Fibroblast of lung (primary cell): ENCODE results near the gene ACSF2. TPM values are rescaled to one million over a fixed set of nuclear protein-coding genes. Genes with fewer than 3 reads are reported as not detected.

Experiments
- DNase-seq, 2 donors: peaks; one replicate each; pipeline versions ENCODE4 v3.0.0 to v3.0.0-alpha.2; 2010; ENCODE audit warnings: low read depth in 2 of 2
- H2AFZ ChIP-seq: 2 replicates; pipeline ENCODE4 v1.5.1; 2012; ENCODE audit warnings: low read length, control low read depth, inconsistent platforms
- H3K27ac ChIP-seq: 2 replicates; pipeline ENCODE4 v1.5.1; 2011; ENCODE audit warnings: low read length, control low read depth; ENCODE audit not compliant: insufficient read depth
- H3K27me3 ChIP-seq: 2 replicates; pipeline ENCODE4 v1.5.1; 2011; ENCODE audit warnings: mild to moderate bottlenecking, low read length; ENCODE audit not compliant: control insufficient read depth, insufficient read depth
- H3K36me3 ChIP-seq: 2 replicates; pipeline ENCODE4 v1.5.1; 2011; ENCODE audit warnings: low read length; ENCODE audit not compliant: control insufficient read depth, insufficient read depth
- H3K4me1 ChIP-seq: 2 replicates; pipeline ENCODE4 v1.5.1; 2011; ENCODE audit warnings: low read length; ENCODE audit not compliant: control insufficient read depth, insufficient read depth; ENCODE audit errors: extremely low read depth
- H3K4me2 ChIP-seq: 2 replicates; pipeline ENCODE4 v1.5.1; 2011; ENCODE audit warnings: low read length, control low read depth; ENCODE audit not compliant: insufficient read depth; ENCODE audit errors: extremely low read depth
- H3K4me3 ChIP-seq, 4 experiments: fragments of 200-600 bp in 1 of 4; sonication (generic) in 1 of 4; replicated peaks in 1 of 4; 2 replicates each; pipeline ENCODE4 v1.5.1; 2011 to 2016; ENCODE audit warnings: low read length in 4 of 4, low read depth in 3 of 4, mild to moderate bottlenecking in 3 of 4, control low read depth in 2 of 4, inconsistent platforms in 1 of 4, mixed read lengths in 1 of 4; ENCODE audit not compliant: insufficient read depth in 1 of 4; ENCODE audit errors: control extremely low read depth in 1 of 4
- H3K79me2 ChIP-seq: 2 replicates; pipeline ENCODE4 v1.5.1; 2012; ENCODE audit warnings: mild to moderate bottlenecking, low read length, inconsistent platforms; ENCODE audit not compliant: control insufficient read depth, insufficient read depth
- H3K9ac ChIP-seq: 2 replicates; pipeline ENCODE4 v1.5.1; 2011; ENCODE audit warnings: mild to moderate bottlenecking, low read length, control low read depth; ENCODE audit not compliant: insufficient read depth
- H3K9me3 ChIP-seq: 2 replicates; pipeline ENCODE4 v1.5.1; 2012; ENCODE audit warnings: low read depth, low read length; ENCODE audit not compliant: control insufficient read depth, insufficient read depth
- H4K20me1 ChIP-seq: 2 replicates; pipeline ENCODE4 v1.5.1; 2011; ENCODE audit warnings: low read length; ENCODE audit not compliant: control insufficient read depth, insufficient read depth; ENCODE audit errors: extremely low read depth
- EZH2 ChIP-seq: IDR thresholded peaks from 2 replicates; pipeline ENCODE4 v1.5.1; 2012; ENCODE audit warnings: low read length, control low read depth, mild to moderate bottlenecking; ENCODE audit errors: missing control alignments
- polyA plus RNA-seq, 2 donors: library from polyadenylated mRNA; depleted of rRNA in 1 of 2; stranded (reverse) in 1 of 2; unstranded in 1 of 2; fragments of >200 nt; gene quantifications; 2 replicates each; pipeline ENCODE4 v1.2.1, GENCODE V29; 2011 to 2012; ENCODE audit warnings: missing spikeins in 1 of 2
- total RNA-seq: library from RNA; depleted of rRNA; stranded (reverse); fragments of >200 nt; gene quantifications from 2 replicates; pipeline ENCODE4 v1.2.1, GENCODE V29; 2014
- TF ChIP-seq, protein P1 (sequence below), 2 donors: IDR thresholded peaks in 1 of 2; conservative IDR thresholded peaks in 1 of 2; 1 replicate in 1 of 2; 2 replicates in 1 of 2; pipeline ENCODE4 v1.5.1; 2011 to 2012; ENCODE audit warnings: low read length in 2 of 2, control low read depth in 1 of 2, inconsistent platforms in 1 of 2, low read depth in 1 of 2, mild to moderate bottlenecking in 1 of 2

Gene ACSF2
- total and polyA plus RNA-seq, 2 donors (not counting 1 experiment from before 2014, with no cell fraction given): 16.5 to 23.6 TPM

DNA sequence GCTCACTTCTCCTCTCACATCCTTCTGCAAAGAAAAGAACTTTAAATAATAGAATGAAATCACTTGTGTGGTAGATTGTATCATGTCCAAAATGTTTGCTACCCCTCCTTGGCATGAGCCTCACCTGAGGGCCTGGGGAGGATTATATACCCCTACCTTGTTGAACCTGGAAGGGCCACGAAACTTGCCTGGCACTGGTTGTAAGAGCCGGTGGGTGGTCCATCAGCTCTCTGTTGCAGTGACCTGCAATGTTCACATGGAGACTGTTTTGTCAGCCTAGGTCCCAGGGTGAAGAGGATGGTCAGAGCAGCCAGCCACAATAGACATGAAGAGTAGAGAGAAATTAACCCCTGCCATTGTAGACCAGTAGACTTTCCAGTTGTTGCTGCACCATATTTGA is 62.9 kb downstream of the ACSF2 start:
- no peaks in the 10 kb centered on the region for H3K79me2 ChIP-seq
- TF ChIP-seq, protein P1, sequence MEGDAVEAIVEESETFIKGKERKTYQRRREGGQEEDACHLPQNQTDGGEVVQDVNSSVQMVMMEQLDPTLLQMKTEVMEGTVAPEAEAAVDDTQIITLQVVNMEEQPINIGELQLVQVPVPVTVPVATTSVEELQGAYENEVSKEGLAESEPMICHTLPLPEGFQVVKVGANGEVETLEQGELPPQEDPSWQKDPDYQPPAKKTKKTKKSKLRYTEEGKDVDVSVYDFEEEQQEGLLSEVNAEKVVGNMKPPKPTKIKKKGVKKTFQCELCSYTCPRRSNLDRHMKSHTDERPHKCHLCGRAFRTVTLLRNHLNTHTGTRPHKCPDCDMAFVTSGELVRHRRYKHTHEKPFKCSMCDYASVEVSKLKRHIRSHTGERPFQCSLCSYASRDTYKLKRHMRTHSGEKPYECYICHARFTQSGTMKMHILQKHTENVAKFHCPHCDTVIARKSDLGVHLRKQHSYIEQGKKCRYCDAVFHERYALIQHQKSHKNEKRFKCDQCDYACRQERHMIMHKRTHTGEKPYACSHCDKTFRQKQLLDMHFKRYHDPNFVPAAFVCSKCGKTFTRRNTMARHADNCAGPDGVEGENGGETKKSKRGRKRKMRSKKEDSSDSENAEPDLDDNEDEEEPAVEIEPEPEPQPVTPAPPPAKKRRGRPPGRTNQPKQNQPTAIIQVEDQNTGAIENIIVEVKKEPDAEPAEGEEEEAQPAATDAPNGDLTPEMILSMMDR (conservative IDR thresholded peaks at IDR 0.05 in 1 of 2, IDR thresholded peaks at IDR 0.05 in 1 of 2; ENCODE audit: low read depth in 1 of 2, low read length in 2 of 2): no peak
- no peak for TF ChIP-seq EZH2
- H2AFZ ChIP-seq: no peak overlapping the region
- DNase-seq: no peak
- no peaks in the 10 kb centered on the region for H3K4me1 ChIP-seq
- peaks cover 4% of the 10 kb centered on the region for H3K36me3 ChIP-seq
- H3K27me3 ChIP-seq: no peaks in the 10 kb centered on the region
- H3K9ac ChIP-seq: no peak overlapping the region
- no peaks in the 10 kb centered on the region for H4K20me1 ChIP-seq
- H3K4me3 ChIP-seq: no peak overlapping the region
- no peak overlapping the region for H3K27ac ChIP-seq
- H3K9me3 ChIP-seq: no peaks in the 10 kb centered on the region
- no peak overlapping the region for H3K4me2 ChIP-seq

GRCh38 chr17:50491505-50491904 is 65.5 kb downstream of the ACSF2 start:
- no peak for DNase-seq
- Histone ChIP-seq H3K9ac (no peak overlapping the region), H3K27me3 (no peaks in the 10 kb centered on the region), H3K4me3 (no peak overlapping the region), H3K4me2 (no peak overlapping the region), H2AFZ (no peak overlapping the region), H3K27ac (no peak overlapping the region), H3K79me2 (no peaks in the 10 kb centered on the region), H4K20me1 (no peaks in the 10 kb centered on the region), H3K36me3 (no peaks in the 10 kb centered on the region), H3K4me1 (no peaks in the 10 kb centered on the region), H3K9me3 (no peaks in the 10 kb centered on the region)
- TF ChIP-seq, protein P1 (conservative IDR thresholded peaks at IDR 0.05 in 1 of 2, IDR thresholded peaks at IDR 0.05 in 1 of 2; ENCODE audit: low read depth in 1 of 2, low read length in 2 of 2): no peak
- TF ChIP-seq EZH2: no peak

DNA sequence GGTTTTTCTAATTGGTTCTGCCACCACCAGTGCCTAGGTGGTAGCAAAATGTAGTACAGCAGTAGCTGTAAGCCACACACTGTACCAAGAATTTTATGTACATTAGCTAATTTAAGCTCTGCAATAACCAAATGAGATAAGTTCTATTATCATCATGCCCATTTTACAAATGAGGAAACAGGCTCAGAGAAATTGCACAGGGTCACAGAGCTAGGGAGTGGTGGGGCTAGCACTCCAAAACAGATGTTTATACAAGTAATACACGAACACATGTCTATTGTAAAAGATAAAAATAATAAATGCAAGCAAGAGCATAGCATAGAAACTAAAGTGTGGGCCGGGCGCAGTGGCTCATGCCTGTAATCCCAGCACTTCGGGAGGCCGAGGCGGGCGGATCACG is 66.2 kb downstream of the ACSF2 start:
- Histone ChIP-seq H3K27me3 (no peaks in the 10 kb centered on the region), H4K20me1 (no peaks in the 10 kb centered on the region), H3K4me1 (no peaks in the 10 kb centered on the region), H3K27ac (no peak overlapping the region), H3K4me3 (no peak overlapping the region), H3K4me2 (no peak overlapping the region), H3K79me2 (no peaks in the 10 kb centered on the region), H2AFZ (no peak overlapping the region), H3K36me3 (no peaks in the 10 kb centered on the region), H3K9ac (no peak overlapping the region), H3K9me3 (no peaks in the 10 kb centered on the region)
- TF ChIP-seq, protein P1 (conservative IDR thresholded peaks at IDR 0.05 in 1 of 2, IDR thresholded peaks at IDR 0.05 in 1 of 2; ENCODE audit: low read depth in 1 of 2, low read length in 2 of 2): no peak
- no peak for TF ChIP-seq EZH2
- no peak for DNase-seq
